Nephron progenitor cell (in vitro differentiated cells): ENCODE results near the gene CSAD.

Experiments
- DNase-seq: peaks from one replicate; pipeline ENCODE4 v3.0.0; 2021
- H3K27ac Mint-ChIP-seq: 2 replicates; pipeline ENCODE4 v1.8.0; 2021; ENCODE audit warnings: mild to moderate bottlenecking, moderate library complexity, mixed read lengths
- H3K27me3 Mint-ChIP-seq: 2 replicates; pipeline ENCODE4 v1.8.0; 2021; ENCODE audit warnings: mild to moderate bottlenecking, low read depth, mixed read lengths; ENCODE audit not compliant: poor library complexity
- H3K36me3 Mint-ChIP-seq: 2 replicates; pipeline ENCODE4 v1.8.0; 2021; ENCODE audit warnings: low read depth, mixed read lengths
- H3K4me1 Mint-ChIP-seq: 2 replicates; pipeline ENCODE4 v1.8.0; 2021; ENCODE audit warnings: mixed read lengths
- H3K4me3 Mint-ChIP-seq: 2 replicates; pipeline ENCODE4 v1.8.0; 2021; ENCODE audit warnings: mild to moderate bottlenecking, moderate library complexity, mixed read lengths
- H3K9me3 Mint-ChIP-seq: 2 replicates; pipeline ENCODE4 v1.8.0; 2021; ENCODE audit warnings: mild to moderate bottlenecking, moderate library complexity, mixed read lengths
- TF ChIP-seq, protein P1 (sequence below): fragments of 200-600 bp; sonication (generic); IDR thresholded peaks from 2 replicates; pipeline ENCODE4 v1.5.0; 2021; ENCODE audit warnings: antibody characterized with exemption

CSAD gene

DNA sequence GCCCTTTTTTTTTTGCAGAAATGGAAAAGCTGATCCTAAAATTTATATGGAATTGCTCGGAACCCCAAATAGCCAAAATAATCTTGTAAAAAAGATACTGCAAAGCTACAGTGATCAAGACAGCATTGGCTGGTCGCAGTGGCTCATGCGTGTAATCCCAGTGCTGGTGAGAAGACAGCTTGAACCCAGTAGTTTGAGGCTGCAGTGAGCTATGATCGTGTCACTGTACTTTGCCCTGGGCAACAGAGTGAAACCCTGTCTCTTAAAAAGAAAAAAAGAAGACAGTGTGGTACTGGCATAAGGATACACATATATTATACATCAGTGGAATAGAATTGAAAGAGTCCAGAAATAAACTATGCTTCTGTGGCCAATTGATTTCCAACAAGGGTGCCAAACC is 20.9 kb upstream of the CSAD start:
- Mint-ChIP-seq H3K27ac (no peak overlapping the region), H3K9me3 (no peaks in the 10 kb centered on the region), H3K4me3 (no peak overlapping the region), H3K27me3 (peaks cover 42% of the 10 kb centered on the region), H3K4me1 (peaks cover 12% of the 10 kb centered on the region), H3K36me3 (no peaks in the 10 kb centered on the region)
- TF ChIP-seq, protein P1, sequence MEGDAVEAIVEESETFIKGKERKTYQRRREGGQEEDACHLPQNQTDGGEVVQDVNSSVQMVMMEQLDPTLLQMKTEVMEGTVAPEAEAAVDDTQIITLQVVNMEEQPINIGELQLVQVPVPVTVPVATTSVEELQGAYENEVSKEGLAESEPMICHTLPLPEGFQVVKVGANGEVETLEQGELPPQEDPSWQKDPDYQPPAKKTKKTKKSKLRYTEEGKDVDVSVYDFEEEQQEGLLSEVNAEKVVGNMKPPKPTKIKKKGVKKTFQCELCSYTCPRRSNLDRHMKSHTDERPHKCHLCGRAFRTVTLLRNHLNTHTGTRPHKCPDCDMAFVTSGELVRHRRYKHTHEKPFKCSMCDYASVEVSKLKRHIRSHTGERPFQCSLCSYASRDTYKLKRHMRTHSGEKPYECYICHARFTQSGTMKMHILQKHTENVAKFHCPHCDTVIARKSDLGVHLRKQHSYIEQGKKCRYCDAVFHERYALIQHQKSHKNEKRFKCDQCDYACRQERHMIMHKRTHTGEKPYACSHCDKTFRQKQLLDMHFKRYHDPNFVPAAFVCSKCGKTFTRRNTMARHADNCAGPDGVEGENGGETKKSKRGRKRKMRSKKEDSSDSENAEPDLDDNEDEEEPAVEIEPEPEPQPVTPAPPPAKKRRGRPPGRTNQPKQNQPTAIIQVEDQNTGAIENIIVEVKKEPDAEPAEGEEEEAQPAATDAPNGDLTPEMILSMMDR = no peak
- no peak for DNase-seq

DNA sequence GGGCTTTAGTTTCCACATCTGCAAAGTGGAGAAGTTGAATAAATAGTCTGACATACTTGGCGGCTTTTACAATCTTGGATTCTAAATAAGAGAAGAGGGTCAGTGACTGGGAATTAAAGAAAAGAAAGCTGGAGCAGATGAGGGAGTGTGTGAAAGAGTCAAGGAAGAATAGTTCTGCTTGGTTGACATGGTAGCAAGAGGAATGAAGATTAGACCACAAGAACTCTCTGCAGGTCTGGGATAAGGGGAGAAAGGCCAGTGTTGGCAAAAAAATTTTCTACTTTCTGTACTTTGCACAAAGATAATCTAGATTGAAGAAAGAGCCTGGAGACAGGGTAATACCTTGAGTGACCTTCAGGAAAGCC is 20.4 kb upstream of the CSAD start:
- H3K9me3 Mint-ChIP-seq = no peaks in the 10 kb centered on the region
- H3K27ac Mint-ChIP-seq = no peak overlapping the region
- peaks cover 47% of the 10 kb centered on the region for H3K27me3 Mint-ChIP-seq
- H3K36me3 Mint-ChIP-seq = no peaks in the 10 kb centered on the region
- H3K4me1 Mint-ChIP-seq = peaks cover 9% of the 10 kb centered on the region
- DNase-seq = no peak
- H3K4me3 Mint-ChIP-seq = no peak overlapping the region
- TF ChIP-seq, protein P1 = no peak

- Mint-ChIP-seq H3K27ac (no peak overlapping the region), H3K27me3 (peaks cover 51% of the 10 kb centered on the region), H3K4me3 (no peak overlapping the region), H3K4me1 (peaks cover 5% of the 10 kb centered on the region), H3K9me3 (no peaks in the 10 kb centered on the region), H3K36me3 (no peaks in the 10 kb centered on the region)
- no peak for DNase-seq
- TF ChIP-seq, protein P1 = no peak
These were observed 19.9 kb upstream of the CSAD start for GRCh38 chr12:53200458-53201176.

GRCh38 chr12:53200107-53200457 is 19.4 kb upstream of the CSAD start:
- Mint-ChIP-seq H3K36me3 (no peaks in the 10 kb centered on the region), H3K9me3 (no peaks in the 10 kb centered on the region), H3K4me3 (no peak overlapping the region), H3K27ac (no peak overlapping the region), H3K27me3 (peaks cover 52% of the 10 kb centered on the region), H3K4me1 (peaks cover 5% of the 10 kb centered on the region)
- TF ChIP-seq, protein P1 = no peak
- no peak for DNase-seq

GRCh38 chr12:53199700-53200099 is 19.0 kb upstream of the CSAD start:
- no peak overlapping the region for H3K4me3 Mint-ChIP-seq
- DNase-seq = no peak
- H3K27ac Mint-ChIP-seq = no peak overlapping the region
- H3K36me3 Mint-ChIP-seq = no peaks in the 10 kb centered on the region
- H3K4me1 Mint-ChIP-seq = peaks cover 5% of the 10 kb centered on the region
- TF ChIP-seq, protein P1 = no peak
- peaks cover 52% of the 10 kb centered on the region for H3K27me3 Mint-ChIP-seq
- H3K9me3 Mint-ChIP-seq = no peaks in the 10 kb centered on the region

DNA sequence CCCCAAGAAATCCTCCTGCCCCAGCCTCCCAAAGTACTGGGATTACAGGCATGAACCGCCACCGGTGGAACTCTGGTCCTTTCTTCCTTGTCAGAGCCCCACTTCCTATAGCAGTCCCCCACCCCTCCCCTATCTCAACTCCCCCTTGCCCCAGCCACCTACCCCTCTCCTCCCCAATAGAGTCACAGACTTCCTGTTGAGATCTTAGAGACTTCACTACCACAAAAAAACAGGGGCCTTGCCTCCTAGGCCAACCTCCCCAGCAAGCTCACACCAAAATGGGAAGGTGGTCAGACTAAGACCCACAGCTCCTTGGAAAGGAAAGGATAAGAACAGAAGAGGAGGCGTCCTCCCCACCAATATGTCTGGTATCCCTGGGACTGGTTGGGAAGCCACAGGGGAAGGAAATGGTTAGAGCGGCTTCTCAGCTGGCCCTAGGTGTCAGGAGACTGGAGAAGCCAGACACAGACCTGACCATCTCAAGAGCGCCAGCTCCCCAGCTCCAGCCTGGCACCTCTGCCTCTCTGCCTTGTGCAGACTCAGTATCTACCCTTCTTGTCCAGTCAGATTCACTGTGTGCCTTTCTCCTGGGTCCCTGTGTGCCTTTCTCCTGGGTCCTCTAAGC is 17.9 kb upstream of the CSAD start:
- Mint-ChIP-seq H3K27ac (no peak overlapping the region), H3K36me3 (no peaks in the 10 kb centered on the region), H3K9me3 (no peaks in the 10 kb centered on the region), H3K4me3 (no peak overlapping the region), H3K27me3 (peaks cover 52% of the 10 kb centered on the region), H3K4me1 (peaks cover 5% of the 10 kb centered on the region)
- TF ChIP-seq, protein P1 = no peak
- DNase-seq = no peak
